Activated CD4-positive, alpha-beta T cell treated with anti-CD3 and anti-CD28 coated beads, Interleukin-2, amount 50 U/mL, for 4 hours (primary cell): ENCODE data around the gene ADNP2.
A peak's percentile ranks its signal among the peaks of the same experiment; 100 is the strongest.

Experiments
- DNase-seq, 2 experiments: peaks; one replicate each; pipeline ENCODE4 v3.0.0-alpha.2; 2020

The ADNP2 gene

GRCh38 chr18:80108739-80109675 is at the start of gene ADNP2:
Gene ADNP2, plus strand, starts transcription at chr18:80109262. Its CDS starts 8,281 bp downstream, at chr18:80117543.
- peak; percentile 78 to 82 for DNase-seq

GRCh38 chr18:80059945-80060344 is 49.1 kb upstream of the ADNP2 start:
- no peak for DNase-seq

- no peak for DNase-seq
These were observed 43.4 kb upstream of the ADNP2 start for GRCh38 chr18:80065705-80066104.

GRCh38 chr18:80067321-80067720 is 41.7 kb upstream of the ADNP2 start:
- DNase-seq: no peak

GRCh38 chr18:80067897-80068296 is 41.2 kb upstream of the ADNP2 start:
- DNase-seq: no peak

- DNase-seq: no peak
These were observed 40.3 kb upstream of the ADNP2 start for GRCh38 chr18:80068571-80069272.

GRCh38 chr18:80070825-80071224 is 38.2 kb upstream of the ADNP2 start:
- no peak for DNase-seq

- no peak for DNase-seq
These were observed 34.9 kb upstream of the ADNP2 start for GRCh38 chr18:80074183-80074582.

GRCh38 chr18:80074697-80075096 is 34.4 kb upstream of the ADNP2 start:
- DNase-seq: no peak

- DNase-seq: no peak
These were observed 33.1 kb upstream of the ADNP2 start for GRCh38 chr18:80075940-80076339.

- no peak for DNase-seq
These were observed 32.7 kb upstream of the ADNP2 start for GRCh38 chr18:80076379-80076778.

GRCh38 chr18:80077873-80078272 is 31.2 kb upstream of the ADNP2 start:
- no peak for DNase-seq

- DNase-seq: no peak
These were observed 22.8 kb upstream of the ADNP2 start for GRCh38 chr18:80086281-80086680.

- no peak for DNase-seq
These were observed 21.0 kb upstream of the ADNP2 start for GRCh38 chr18:80088036-80088435.

- DNase-seq: no peak
These were observed 20.2 kb upstream of the ADNP2 start for GRCh38 chr18:80088823-80089222.

GRCh38 chr18:80095414-80095813 is 13.6 kb upstream of the ADNP2 start:
- DNase-seq: no peak

GRCh38 chr18:80096032-80096565 is 13.0 kb upstream of the ADNP2 start:
- DNase-seq: no peak

- no peak for DNase-seq
These were observed 11.9 kb upstream of the ADNP2 start for GRCh38 chr18:80097201-80097600.

GRCh38 chr18:80103231-80103630 is 5.8 kb upstream of the ADNP2 start:
- no peak for DNase-seq

- DNase-seq: no peak
These were observed 4.7 kb upstream of the ADNP2 start for GRCh38 chr18:80104364-80104779.

GRCh38 chr18:80105369-80106167 is 3.5 kb upstream of the ADNP2 start:
- no peak for DNase-seq

GRCh38 chr18:80106482-80107051 is 2.5 kb upstream of the ADNP2 start:
- no peak for DNase-seq

- no peak for DNase-seq
These were observed 1.6 kb upstream of the ADNP2 start for GRCh38 chr18:80107426-80107825.
